GM23338 (cell line): ENCODE measurements around the gene MTOR. TPM values are rescaled to one million over a fixed set of nuclear protein-coding genes. Genes with fewer than 3 reads are reported as not detected.

ENCODE experiments used
- ATAC-seq: fragments of 200-7000 bp; cut with Tn5 transposase; 3 replicates; pipeline ENCODE4 v1.9.1; 2020
- DNase-seq: peaks from one replicate; pipeline ENCODE4 v3.0.0-alpha.2; 2015; ENCODE audit warnings: low spot score
- H2AFZ ChIP-seq: fragments of 200-600 bp; sonication (generic); 2 replicates; pipeline ENCODE4 v1.8.0; 2016; ENCODE audit warnings: antibody characterized with exemption, mild to moderate bottlenecking, moderate library complexity
- H3F3A ChIP-seq: fragments of 200-600 bp; sonication (generic); replicated peaks from 2 replicates; pipeline ENCODE4 v1.8.0; 2017; ENCODE audit warnings: antibody characterized with exemption, mixed run types, low read depth
- H3K27ac ChIP-seq: fragments of 200-600 bp; sonication (generic); 2 replicates; pipeline ENCODE4 v1.6.1; 2016; ENCODE audit warnings: low read depth
- H3K27me3 ChIP-seq: fragments of 200-600 bp; sonication (generic); 2 replicates; pipeline ENCODE4 v1.8.0; 2016; ENCODE audit warnings: mild to moderate bottlenecking, mixed run types, moderate library complexity; ENCODE audit not compliant: insufficient read depth
- H3K36me3 ChIP-seq: fragments of 200-600 bp; sonication (generic); 2 replicates; pipeline ENCODE4 v1.8.0; 2016; ENCODE audit warnings: mild to moderate bottlenecking; ENCODE audit not compliant: insufficient read depth
- H3K4me1 ChIP-seq: fragments of 200-600 bp; sonication (generic); 2 replicates; pipeline ENCODE4 v1.8.0; 2016; ENCODE audit warnings: mild to moderate bottlenecking, moderate library complexity; ENCODE audit not compliant: insufficient read depth
- H3K4me2 ChIP-seq: fragments of 200-600 bp; sonication (generic); 2 replicates; pipeline ENCODE4 v1.7.1; 2017; ENCODE audit warnings: mixed run types
- H3K4me3 ChIP-seq: fragments of 200-600 bp; sonication (generic); 2 replicates; pipeline ENCODE4 v1.6.1; 2016; ENCODE audit warnings: mixed run types
- H3K79me2 ChIP-seq: fragments of 200-600 bp; sonication (generic); replicated peaks from 2 replicates; pipeline ENCODE4 v1.8.0; 2017; ENCODE audit warnings: mild to moderate bottlenecking; ENCODE audit not compliant: insufficient read depth
- H3K9me2 ChIP-seq: fragments of 200-600 bp; sonication (generic); 2 replicates; pipeline ENCODE4 v1.8.0; 2017; ENCODE audit not compliant: insufficient read depth
- H4K20me1 ChIP-seq: fragments of 200-600 bp; sonication (generic); replicated peaks from 2 replicates; pipeline ENCODE4 v1.8.0; 2017; ENCODE audit warnings: mild to moderate bottlenecking; ENCODE audit not compliant: insufficient read depth
- H3K27ac Mint-ChIP-seq: 2 replicates; pipeline ENCODE4 v1.8.0; 2020; ENCODE audit warnings: inconsistent platforms, mild to moderate bottlenecking, moderate library complexity, mixed read lengths
- H3K27me3 Mint-ChIP-seq: 3 replicates; pipeline ENCODE4 v1.8.0; 2022; ENCODE audit warnings: low read depth, mild to moderate bottlenecking, moderate library complexity, mixed read lengths, inconsistent platforms; ENCODE audit not compliant: insufficient read depth, poor library complexity
- H3K36me3 Mint-ChIP-seq: 3 replicates; pipeline ENCODE4 v1.8.0; 2021; ENCODE audit warnings: low read depth, mild to moderate bottlenecking, inconsistent platforms, moderate library complexity, mixed read lengths
- H3K4me1 Mint-ChIP-seq: 3 replicates; pipeline ENCODE4 v1.8.0; 2020; ENCODE audit warnings: mild to moderate bottlenecking, inconsistent platforms, mixed read lengths
- H3K4me3 Mint-ChIP-seq: 3 replicates; pipeline ENCODE4 v1.8.0; 2021; ENCODE audit warnings: moderate library complexity, mild to moderate bottlenecking, inconsistent platforms, mixed read lengths
- H3K9me3 Mint-ChIP-seq: 3 replicates; pipeline ENCODE4 v1.8.0; 2020; ENCODE audit warnings: moderate library complexity, mild to moderate bottlenecking, inconsistent platforms, mixed read lengths
- CREB1 ChIP-seq: fragments of 250-450 bp; sonication (Bioruptor Pico); IDR thresholded peaks from 2 replicates; pipeline ENCODE4 v1.5.0; 2020; ENCODE audit warnings: low read depth, mild to moderate bottlenecking, moderate library complexity
- CTCF ChIP-seq, 2 experiments: fragments of 200-600 bp in 1 of 2; sonication (generic) in 1 of 2; conservative IDR thresholded peaks; 2 replicates each; pipeline versions ENCODE4 v1.5.1 to v1.6.1; 2016 to 2017; ENCODE audit warnings: antibody characterized with exemption in 2 of 2, low read depth in 2 of 2, mild to moderate bottlenecking in 2 of 2, moderate library complexity in 1 of 2
- EZH2phosphoT487 ChIP-seq: fragments of 200-600 bp; sonication (generic); IDR thresholded peaks from one replicate; pipeline ENCODE4 v1.8.1; 2018; ENCODE audit warnings: antibody characterized with exemption; ENCODE audit not compliant: unreplicated experiment
- JUNB ChIP-seq: IDR thresholded peaks from one replicate; pipeline ENCODE4 v1.6.1; 2016; ENCODE audit warnings: antibody characterized with exemption; ENCODE audit not compliant: unreplicated experiment
- NANOG ChIP-seq: IDR thresholded peaks from 2 replicates; pipeline ENCODE4 v1.6.1; 2016; ENCODE audit warnings: antibody characterized with exemption, borderline replicate concordance
- POLR2AphosphoS5 ChIP-seq: IDR thresholded peaks from 2 replicates; pipeline ENCODE4 v1.6.1; 2016; ENCODE audit warnings: antibody characterized with exemption, low read depth
- STAT1 ChIP-seq: IDR thresholded peaks from one replicate; pipeline ENCODE4 v1.6.1; 2016; ENCODE audit warnings: antibody characterized with exemption; ENCODE audit not compliant: unreplicated experiment
- ZNF114 ChIP-seq: fragments of 250-450 bp; sonication (Bioruptor Pico); IDR thresholded peaks from 2 replicates; pipeline ENCODE4 v1.5.0; 2020; ENCODE audit warnings: mild to moderate bottlenecking, moderate library complexity
- polyA plus RNA-seq: library from polyadenylated mRNA; unstranded; fragments of >200 nt; fragmentation: Nextera tagmentation; extraction: Ambion mirVana; gene quantifications from 2 replicates; pipeline ENCODE4 v1.2.1, GENCODE V29; 2016
- total RNA-seq: library from RNA; depleted of rRNA; stranded (reverse); fragments of >200 nt; shearing (Covaris generic); gene quantifications from 2 replicates; pipeline ENCODE4 v1.2.3, GENCODE V29; 2014

The MTOR gene
- total and polyA plus RNA-seq, 2 experiments from 2014 or later = 22.8 to 98.0 TPM

GRCh38 chr1:11058595-11059154 lies 203.7 kb downstream of the MTOR start (continued):
- no peak for TF ChIP-seq NANOG
- no peak for TF ChIP-seq CREB1 (CRISPR knock-in tag)
- no peak for TF ChIP-seq JUNB
- TF ChIP-seq CTCF (conservative IDR thresholded peaks at IDR 0.05; ENCODE audit: low read depth in 2 of 2) = no peak
- TF ChIP-seq ZNF114 (CRISPR knock-in tag) = no peak
- TF ChIP-seq POLR2AphosphoS5 = no peak

- Mint-ChIP-seq H3K4me1 (peaks cover 23% of the 10 kb centered on the region), H3K36me3 (peaks cover 49% of the 10 kb centered on the region), H3K27me3 (peaks cover 14% of the 10 kb centered on the region), H3K27ac (no peak overlapping the region), H3K4me3 (peak overlapping the region; percentile 99; the same call in 2 of the 3 replicates), H3K9me3 (no peaks in the 10 kb centered on the region; the same call in 2 of the 3 replicates)
- DNase-seq (no peak), ATAC-seq (no peak)
- Histone ChIP-seq H3K79me2 (peaks cover 27% of the 10 kb centered on the region), H3K4me1 (peaks cover 9% of the 10 kb centered on the region; the same call in 1 of the 2 replicates), H3K4me2 (peak overlapping the region; percentile 89; the same call in 1 of the 2 replicates), H3K36me3 (peaks cover 4% of the 10 kb centered on the region; the same call in 1 of the 2 replicates), H3F3A (peaks cover 41% of the 10 kb centered on the region), H4K20me1 (peaks cover 3% of the 10 kb centered on the region), H3K9me2 (no peaks in the 10 kb centered on the region), H3K4me3 (peak overlapping the region; percentile 92; the same call in 1 of the 2 replicates), H2AFZ (no peak overlapping the region), H3K27ac (0 out of 2 replicates have a peak overlapping the region, but pooled peaks have one; percentile 59), H3K27me3 (no peaks in the 10 kb centered on the region)
- TF ChIP-seq EZH2phosphoT487 = no peak
- TF ChIP-seq CTCF (conservative IDR thresholded peaks at IDR 0.05; ENCODE audit: low read depth in 2 of 2) = no peak
- no peak for TF ChIP-seq POLR2AphosphoS5
- no peak for TF ChIP-seq STAT1
Observed at GRCh38 chr1:11058026-11058425, 204.3 kb downstream of the MTOR start.

GRCh38 chr1:11057477-11057876 lies 204.9 kb downstream of the MTOR start:
- H3K4me1 Mint-ChIP-seq = peaks cover 27% of the 10 kb centered on the region
- peak overlapping the region; percentile 99; the same call in 2 of the 3 replicates for H3K4me3 Mint-ChIP-seq

More at GRCh38 chr1:11057477-11057876, 204.9 kb downstream of the MTOR start:
- peaks cover 27% of the 10 kb centered on the region for H3K79me2 ChIP-seq
- H3K36me3 Mint-ChIP-seq = peaks cover 45% of the 10 kb centered on the region
- H3K9me3 Mint-ChIP-seq = no peaks in the 10 kb centered on the region; the same call in 2 of the 3 replicates
- H2AFZ ChIP-seq = no peak overlapping the region
- H3F3A ChIP-seq = peaks cover 42% of the 10 kb centered on the region
- H3K27me3 ChIP-seq = no peaks in the 10 kb centered on the region
- DNase-seq (no peak), ATAC-seq (no peak)
- H3K27ac ChIP-seq = peak overlapping the region; percentile 59; the same call in 1 of the 2 replicates
- no peaks in the 10 kb centered on the region for H3K9me2 ChIP-seq
- TF ChIP-seq CTCF (conservative IDR thresholded peaks at IDR 0.05; ENCODE audit: low read depth in 2 of 2) = peak in 1 of 2 experiments; percentile 25; a peak in 2 of 4 replicates
- TF ChIP-seq EZH2phosphoT487 = no peak
- H3K4me1 ChIP-seq = peaks cover 12% of the 10 kb centered on the region
- peaks cover 4% of the 10 kb centered on the region; the same call in 1 of the 2 replicates for H3K36me3 ChIP-seq
- no peak overlapping the region for H3K4me3 ChIP-seq
- peaks cover 16% of the 10 kb centered on the region for H3K27me3 Mint-ChIP-seq
- peak overlapping the region; percentile 31; the same call in 1 of the 2 replicates for H3K27ac Mint-ChIP-seq
- H4K20me1 ChIP-seq = peaks cover 3% of the 10 kb centered on the region
- H3K4me2 ChIP-seq = no peak overlapping the region
